Ascending aorta (tissue), 2 donors: ENCODE data around the gene SLC25A42. TPM values are rescaled to one million over a fixed set of nuclear protein-coding genes. Genes with fewer than 3 reads are reported as not detected.
"Not testable (repeated sequence)": the region's sequence is repeated elsewhere in the genome, so short reads cannot be mapped to it uniquely, and the experiment has no call there.

Experiments
- DNase-seq, 2 donors: peaks; one replicate each; pipeline ENCODE4 v3.0.0-alpha.2; 2019; ENCODE audit warnings: low spot score in 2 of 2
- H3K27ac ChIP-seq, 2 donors: fragments of 200-600 bp; sonication (generic); one replicate each; pipeline ENCODE4 v1.5.1; 2016 to 2017; ENCODE audit warnings: mild to moderate bottlenecking in 1 of 2
- H3K27me3 ChIP-seq: fragments of 200-600 bp; sonication (generic); one replicate; pipeline ENCODE4 v1.5.1; 2017
- H3K36me3 ChIP-seq, 2 donors: fragments of 200-600 bp; sonication (generic); one replicate each; pipeline ENCODE4 v1.5.1; 2016
- H3K4me1 ChIP-seq, 2 donors: fragments of 200-600 bp; sonication (generic); one replicate each; pipeline ENCODE4 v1.5.1; 2016 to 2017; ENCODE audit warnings: mild to moderate bottlenecking in 1 of 2
- H3K4me3 ChIP-seq, 2 donors: fragments of 200-600 bp; sonication (generic); one replicate each; pipeline ENCODE4 v1.5.1; 2016 to 2017; ENCODE audit warnings: mild to moderate bottlenecking in 1 of 2
- H3K9me3 ChIP-seq, 2 donors: fragments of 200-600 bp; sonication (generic); one replicate each; pipeline ENCODE4 v1.5.1; 2016
- CTCF ChIP-seq, 3 experiments: fragments of 200-600 bp in 2 of 3; fragments of 450-650 bp in 1 of 3; sonication (generic) in 2 of 3; IDR thresholded peaks; one replicate each; pipeline ENCODE4 v1.5.1; 2016 to 2019; ENCODE audit warnings: antibody characterized with exemption in 3 of 3, mild to moderate bottlenecking in 1 of 3, moderate library complexity in 1 of 3
- intact Hi-C: fragments of 100-400 bp; cut with DNase I; formaldehyde crosslinking; loops from one replicate; pipeline ENCODE4 v1.15.1; 2023
- total RNA-seq: library from RNA; depleted of rRNA; stranded (reverse); fragments of >200 nt; gene quantifications from one replicate; pipeline ENCODE4 v1.1.0, GENCODE V29; 2016

Gene SLC25A42
- total RNA-seq, 1 donor from 2014 or later = 8.9 TPM

- Histone ChIP-seq H3K4me3 (no peak overlapping the region), H3K27ac (no peak overlapping the region), H3K4me1 (no peaks in the 10 kb centered on the region), H3K27me3 (no peaks in the 10 kb centered on the region), H3K9me3 (peaks cover 0 to 7% of the 10 kb centered on the region in 2 donors), H3K36me3 (peaks cover 7 to 23% of the 10 kb centered on the region in 2 donors)
- intact Hi-C loops = no loop called here
- TF ChIP-seq CTCF (IDR thresholded peaks at IDR 0.05) = no peak
- DNase-seq = no peak
These were observed 62.3 kb downstream of the SLC25A42 start for GRCh38 chr19:19126102-19126501.

GRCh38 chr19:19131989-19132388 is 68.2 kb downstream of the SLC25A42 start:
- intact Hi-C loops = loop anchor here (10.0 kb wide), 1 partner anchor 217 kb away; the partner anchor contains the start of genes COPE and DDX49
- no peak overlapping the region for H3K27ac ChIP-seq
- H3K4me1 ChIP-seq = no peaks in the 10 kb centered on the region
- peaks cover 4 to 5% of the 10 kb centered on the region in 2 donors for H3K9me3 ChIP-seq
- peaks cover 3 to 7% of the 10 kb centered on the region in 2 donors for H3K36me3 ChIP-seq
- no peaks in the 10 kb centered on the region for H3K27me3 ChIP-seq
- TF ChIP-seq CTCF (IDR thresholded peaks at IDR 0.05) = no peak
- DNase-seq = no peak
- H3K4me3 ChIP-seq = no peak overlapping the region

DNA sequence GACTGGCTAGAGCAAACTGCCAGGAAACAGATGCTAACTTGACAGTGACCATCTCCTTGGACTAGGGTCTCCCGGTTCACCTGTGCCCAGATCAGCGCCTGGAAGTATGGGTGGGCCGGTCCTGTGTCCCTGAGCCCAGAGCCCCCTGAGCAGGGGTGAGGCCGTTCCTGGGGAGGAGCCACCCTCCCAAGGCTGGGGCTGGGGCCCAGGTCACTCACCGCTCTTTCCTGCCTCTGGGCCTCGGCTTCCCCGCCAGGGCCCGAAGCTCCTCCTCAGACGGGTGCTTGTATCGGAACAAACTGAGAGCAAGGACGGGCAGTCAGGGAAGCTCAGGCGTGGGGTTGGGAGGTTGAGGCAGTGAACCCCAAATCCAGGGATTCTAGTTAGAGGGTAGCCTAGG is 69.1 kb downstream of the SLC25A42 start:
- Histone ChIP-seq H3K36me3 (peaks cover 3 to 7% of the 10 kb centered on the region in 2 donors), H3K4me3 (no peak overlapping the region), H3K27ac (no peak overlapping the region), H3K9me3 (peaks cover 4 to 5% of the 10 kb centered on the region in 2 donors), H3K4me1 (peaks cover 0 to 8% of the 10 kb centered on the region in 2 donors), H3K27me3 (no peaks in the 10 kb centered on the region)
- intact Hi-C loops = loop anchor here (10.0 kb wide), 1 partner anchor 218 kb away; the partner anchor contains the start of genes COPE and DDX49
- no peak for DNase-seq
- no peak for TF ChIP-seq CTCF (IDR thresholded peaks at IDR 0.05)

- intact Hi-C loops = loop anchor here (10.0 kb wide), 1 partner anchor 219 kb away; the partner anchor contains the start of genes COPE and DDX49
- no peaks in the 10 kb centered on the region for H3K27me3 ChIP-seq
- no peak for TF ChIP-seq CTCF (IDR thresholded peaks at IDR 0.05)
These were observed 70.2 kb downstream of the SLC25A42 start for GRCh38 chr19:19133985-19134384.

GRCh38 chr19:19134687-19135158 is 70.9 kb downstream of the SLC25A42 start:
- H3K9me3 ChIP-seq = peaks cover 4 to 5% of the 10 kb centered on the region in 2 donors
- no peak for DNase-seq
- H3K36me3 ChIP-seq = peaks cover 3 to 7% of the 10 kb centered on the region in 2 donors
- H3K27me3 ChIP-seq = no peaks in the 10 kb centered on the region
- H3K27ac ChIP-seq = no peak overlapping the region
- TF ChIP-seq CTCF (IDR thresholded peaks at IDR 0.05) = no peak
- H3K4me3 ChIP-seq = no peak overlapping the region
- peaks cover 0 to 8% of the 10 kb centered on the region in 2 donors for H3K4me1 ChIP-seq
- intact Hi-C loops = loop anchor here (10.0 kb wide), 1 partner anchor 220 kb away; the partner anchor contains the start of genes COPE and DDX49

More at GRCh38 chr19:19133985-19134384, 70.2 kb downstream of the SLC25A42 start:
- Histone ChIP-seq H3K4me3 (no peak overlapping the region), H3K9me3 (peaks cover 4 to 5% of the 10 kb centered on the region in 2 donors), H3K36me3 (peaks cover 3 to 7% of the 10 kb centered on the region in 2 donors), H3K27ac (no peak overlapping the region), H3K4me1 (peaks cover 0 to 8% of the 10 kb centered on the region in 2 donors)
- DNase-seq = no peak

- not testable (repeated sequence) for H3K4me3 ChIP-seq, H3K27me3 ChIP-seq, H3K4me1 ChIP-seq, H3K27ac ChIP-seq, H3K36me3 ChIP-seq, H3K9me3 ChIP-seq, DNase-seq
- intact Hi-C loops = loop anchor here (10.0 kb wide), 1 partner anchor 221 kb away; the partner anchor contains the start of genes COPE and DDX49
These were observed 71.9 kb downstream of the SLC25A42 start for GRCh38 chr19:19135713-19136112.
